Natural killer cell (primary cell): ENCODE measurements around the gene PLA2G6. TPM values are rescaled to one million over a fixed set of nuclear protein-coding genes. Genes with fewer than 3 reads are reported as not detected.

Source experiments
- ATAC-seq, 3 donors: fragments of 150-1000 bp in 2 of 3; fragments of 200-7000 bp in 1 of 3; cut with Tn5 transposase; 1 replicate in 1 of 3; 2 replicates in 2 of 3; pipeline ENCODE4 v1.10.0; 2021; ENCODE audit warnings: mild to moderate bottlenecking in 2 of 3, moderate library complexity in 2 of 3
- DNase-seq, 2 donors: peaks; one replicate each; pipeline versions ENCODE4 v3.0.0 to v3.0.0-alpha.2; 2013 to 2021; ENCODE audit warnings: mixed read lengths in 1 of 2
- H3K27ac ChIP-seq: one replicate; pipeline ENCODE4 v1.5.1; 2013; ENCODE audit warnings: mild to moderate bottlenecking, low read length
- H3K27me3 ChIP-seq: one replicate; pipeline ENCODE4 v1.6.1; 2013; ENCODE audit warnings: low read length; ENCODE audit not compliant: control insufficient read depth, insufficient read depth
- H3K36me3 ChIP-seq: one replicate; pipeline ENCODE4 v1.6.1; 2013; ENCODE audit warnings: low read length; ENCODE audit not compliant: control insufficient read depth, insufficient read depth
- H3K4me1 ChIP-seq: one replicate; pipeline ENCODE4 v1.6.1; 2013; ENCODE audit warnings: low read length; ENCODE audit not compliant: control insufficient read depth, insufficient read depth
- H3K4me3 ChIP-seq: one replicate; pipeline ENCODE4 v1.5.1; 2013; ENCODE audit warnings: low read length
- H3K9me3 ChIP-seq: one replicate; pipeline ENCODE4 v1.6.1; 2013; ENCODE audit warnings: low read length; ENCODE audit not compliant: control insufficient read depth, insufficient read depth
- H3K27ac Mint-ChIP-seq, 2 donors: one replicate each; pipeline ENCODE4 v1.8.0; 2022; ENCODE audit warnings: mild to moderate bottlenecking in 2 of 2, mixed read lengths in 2 of 2, moderate library complexity in 1 of 2
- H3K27me3 Mint-ChIP-seq, 2 donors: one replicate each; pipeline ENCODE4 v1.8.0; 2022; ENCODE audit warnings: low read depth in 2 of 2, mixed read lengths in 2 of 2
- H3K36me3 Mint-ChIP-seq: one replicate; pipeline ENCODE4 v1.8.0; 2022; ENCODE audit warnings: mixed read lengths
- H3K4me1 Mint-ChIP-seq, 2 donors: one replicate each; pipeline ENCODE4 v1.8.0; 2022; ENCODE audit warnings: mixed read lengths in 2 of 2
- H3K4me3 Mint-ChIP-seq: one replicate; pipeline ENCODE4 v1.8.0; 2022; ENCODE audit warnings: mild to moderate bottlenecking, moderate library complexity, mixed read lengths
- H3K9me3 Mint-ChIP-seq, 2 donors: one replicate each; pipeline ENCODE4 v1.8.0; 2022; ENCODE audit warnings: mixed read lengths in 2 of 2
- CTCF ChIP-seq: fragments of 200-600 bp; IDR thresholded peaks from one replicate; pipeline ENCODE4 v1.8.0; 2022; ENCODE audit warnings: antibody characterized with exemption
- WGBS: methylation state at CpG from one replicate; pipeline ENCODE4 v1.1.7; 2013; ENCODE audit warnings: missing lambda C conversion rate; ENCODE audit not compliant: insufficient coverage; 5-methylcytosine and 5-hydroxymethylcytosine counted together
- intact Hi-C: fragments of 100-400 bp; cut with micrococcal nuclease; formaldehyde crosslinking; loops from one replicate; pipeline ENCODE4 v1.14.2; 2022
- total RNA-seq, 4 donors: library from RNA; stranded (reverse); fragments of 120-200 nt in 1 of 4; gene quantifications; one replicate each; pipeline versions ENCODE4 v1.2.3 to v1.2.4, GENCODE V29; 2013 to 2022

PLA2G6 gene
- total RNA-seq, 3 donors from 2014 or later (not counting 1 experiment from before 2014, with no cell fraction given): 137 to 167 (median 145) TPM

- Mint-ChIP-seq H3K27me3 (no peaks in the 10 kb centered on the region), H3K36me3 (no peaks in the 10 kb centered on the region), H3K27ac (no peak overlapping the region), H3K4me1 (peaks cover 0 to 3% of the 10 kb centered on the region in 2 donors), H3K4me3 (no peak overlapping the region), H3K9me3 (no peaks in the 10 kb centered on the region)
- Histone ChIP-seq H3K4me3 (no peak overlapping the region), H3K27me3 (peaks cover 4% of the 10 kb centered on the region), H3K36me3 (peaks cover 26% of the 10 kb centered on the region), H3K9me3 (no peaks in the 10 kb centered on the region), H3K27ac (no peak overlapping the region), H3K4me1 (peaks cover 5% of the 10 kb centered on the region)
- DNase-seq (no peak), ATAC-seq (no peak)
- intact Hi-C loops: no loop called here
- TF ChIP-seq CTCF: no peak
- 91% methylated on average over 12 of the region's 13 CpGs for WGBS
These were observed 105.7 kb downstream of the PLA2G6 start for GRCh38 chr22:38075961-38076360.

- Mint-ChIP-seq H3K27ac (no peak overlapping the region), H3K36me3 (no peaks in the 10 kb centered on the region), H3K4me3 (no peak overlapping the region), H3K9me3 (no peaks in the 10 kb centered on the region), H3K4me1 (no peaks in the 10 kb centered on the region), H3K27me3 (no peaks in the 10 kb centered on the region)
- TF ChIP-seq CTCF: no peak
- no peaks in the 10 kb centered on the region for H3K9me3 ChIP-seq
- peaks cover 28% of the 10 kb centered on the region for H3K36me3 ChIP-seq
- H3K27me3 ChIP-seq: no peaks in the 10 kb centered on the region
- no peak for ATAC-seq
- DNase-seq: no peak
- no peak overlapping the region for H3K4me3 ChIP-seq
- no peaks in the 10 kb centered on the region for H3K4me1 ChIP-seq
- H3K27ac ChIP-seq: no peak overlapping the region
- intact Hi-C loops: no loop called here
- 96% methylated on average over 30 of the region's 32 CpGs for WGBS
These were observed 106.4 kb downstream of the PLA2G6 start for GRCh38 chr22:38075105-38075825.

GRCh38 chr22:38074181-38075104, 107.2 kb downstream of the PLA2G6 start:
- peaks cover 31% of the 10 kb centered on the region for H3K36me3 ChIP-seq
- DNase-seq: no peak
- no peak overlapping the region for H3K4me3 Mint-ChIP-seq
- H3K9me3 ChIP-seq: no peaks in the 10 kb centered on the region
- 96% methylated on average over 47 of the region's 47 CpGs for WGBS
- no peak overlapping the region for H3K4me3 ChIP-seq
- no peaks in the 10 kb centered on the region for H3K9me3 Mint-ChIP-seq
- intact Hi-C loops: no loop called here
- no peaks in the 10 kb centered on the region for H3K36me3 Mint-ChIP-seq
- H3K4me1 ChIP-seq: no peaks in the 10 kb centered on the region
- no peaks in the 10 kb centered on the region for H3K27me3 ChIP-seq
- no peak overlapping the region for H3K27ac Mint-ChIP-seq
- no peak overlapping the region for H3K27ac ChIP-seq
- no peak for TF ChIP-seq CTCF
- H3K27me3 Mint-ChIP-seq: no peaks in the 10 kb centered on the region
- no peak for ATAC-seq
- H3K4me1 Mint-ChIP-seq: no peaks in the 10 kb centered on the region
